Smooth muscle cell (in vitro differentiated cells): Measurements from ENCODE around the gene NPHS1. TPM values are rescaled to one million over a fixed set of nuclear protein-coding genes. Genes with fewer than 3 reads are reported as not detected.
"Not testable (repeated sequence)": the region's sequence is repeated elsewhere in the genome, so short reads cannot be mapped to it uniquely, and the experiment has no call there.

Experiments
- DNase-seq: peaks from one replicate; lab custom pipeline; 2025; ENCODE audit not compliant: unreplicated experiment; lab: John Stamatoyannopoulos, UW
- H2AFZ ChIP-seq: fragments of 200-600 bp; sonication (generic); 2 replicates; pipeline ENCODE4 v1.6.0; 2016; ENCODE audit warnings: antibody characterized with exemption, low read depth, mild to moderate bottlenecking
- H3F3A ChIP-seq: fragments of 200-600 bp; sonication (generic); 2 replicates; pipeline ENCODE4 v1.6.0; 2017; ENCODE audit warnings: antibody characterized with exemption, low read depth
- H3K27ac ChIP-seq: fragments of 200-600 bp; sonication (generic); 2 replicates; pipeline ENCODE4 v1.5.1; 2016; ENCODE audit warnings: low read depth, mild to moderate bottlenecking
- H3K27me3 ChIP-seq: fragments of 200-600 bp; sonication (generic); 2 replicates; pipeline ENCODE4 v1.6.1; 2016; ENCODE audit warnings: low read depth, mild to moderate bottlenecking
- H3K36me3 ChIP-seq: fragments of 200-600 bp; sonication (generic); 2 replicates; pipeline ENCODE4 v1.5.1; 2016; ENCODE audit warnings: low read depth
- H3K4me1 ChIP-seq: fragments of 200-600 bp; sonication (generic); 2 replicates; pipeline ENCODE4 v1.5.1; 2016; ENCODE audit warnings: low read depth
- H3K4me2 ChIP-seq: fragments of 200-600 bp; sonication (generic); 2 replicates; pipeline ENCODE4 v1.6.0; 2016; ENCODE audit warnings: mild to moderate bottlenecking
- H3K4me3 ChIP-seq: fragments of 200-600 bp; sonication (generic); 2 replicates; pipeline ENCODE4 v1.5.1; 2016; ENCODE audit warnings: mild to moderate bottlenecking
- H3K79me2 ChIP-seq: fragments of 200-600 bp; sonication (generic); 2 replicates; pipeline ENCODE4 v1.6.0; 2016; ENCODE audit warnings: low read depth, mild to moderate bottlenecking
- H3K9ac ChIP-seq: fragments of 200-600 bp; sonication (generic); 2 replicates; pipeline ENCODE4 v1.6.0; 2016; ENCODE audit warnings: low read depth
- H3K9me3 ChIP-seq: fragments of 200-600 bp; sonication (generic); replicated peaks from 2 replicates; pipeline ENCODE4 v1.5.1; 2016; ENCODE audit warnings: low read depth
- H4K20me1 ChIP-seq: fragments of 200-600 bp; sonication (generic); 2 replicates; pipeline ENCODE4 v1.6.0; 2016; ENCODE audit warnings: low read depth
- WGBS: methylation state at CpG from one replicate; pipeline ENCODE4 v1.1.7; 2016; ENCODE audit warnings: low lambda C conversion rate; 5-methylcytosine and 5-hydroxymethylcytosine counted together
- polyA plus RNA-seq: library from polyadenylated mRNA; unstranded; fragments of >200 nt; fragmentation: Nextera tagmentation; extraction: Ambion mirVana; gene quantifications from 2 replicates; pipeline ENCODE4 v1.2.1, GENCODE V29; 2016
- total RNA-seq: library from RNA; depleted of rRNA; stranded (reverse); fragments of >200 nt; gene quantifications from 2 replicates; pipeline ENCODE4 v1.2.3, GENCODE V29; 2014
- TF ChIP-seq, protein P1 (sequence below): fragments of 200-600 bp; sonication (generic); IDR thresholded peaks from 2 replicates; pipeline ENCODE4 v1.5.1; 2017; ENCODE audit warnings: borderline replicate concordance, mild to moderate bottlenecking, antibody characterized with exemption; ENCODE audit not compliant: insufficient read depth, poor library complexity, severe bottlenecking

The NPHS1 gene
- total and polyA plus RNA-seq, 2 experiments from 2014 or later: not detected

DNA sequence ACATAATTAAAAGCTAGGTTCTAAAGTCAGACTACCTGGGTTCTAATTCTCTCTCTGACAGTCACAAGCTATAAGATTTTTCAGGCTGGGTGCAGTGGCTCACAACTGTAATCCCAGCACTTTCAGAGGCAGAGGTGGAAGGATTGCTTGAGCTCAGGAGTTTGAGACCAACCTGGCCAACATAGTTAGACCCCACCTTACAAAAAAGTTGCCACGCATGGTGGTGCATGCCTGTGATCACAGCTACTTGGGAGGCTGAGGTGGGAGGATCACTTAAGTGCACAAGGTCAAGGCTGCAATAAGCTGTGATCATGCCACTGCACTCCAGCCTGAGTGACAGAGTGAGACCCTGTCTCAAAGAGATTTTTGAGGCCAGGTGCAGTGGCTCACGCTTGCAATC, 42.0 kb upstream of the NPHS1 start:
- TF ChIP-seq, protein P1, sequence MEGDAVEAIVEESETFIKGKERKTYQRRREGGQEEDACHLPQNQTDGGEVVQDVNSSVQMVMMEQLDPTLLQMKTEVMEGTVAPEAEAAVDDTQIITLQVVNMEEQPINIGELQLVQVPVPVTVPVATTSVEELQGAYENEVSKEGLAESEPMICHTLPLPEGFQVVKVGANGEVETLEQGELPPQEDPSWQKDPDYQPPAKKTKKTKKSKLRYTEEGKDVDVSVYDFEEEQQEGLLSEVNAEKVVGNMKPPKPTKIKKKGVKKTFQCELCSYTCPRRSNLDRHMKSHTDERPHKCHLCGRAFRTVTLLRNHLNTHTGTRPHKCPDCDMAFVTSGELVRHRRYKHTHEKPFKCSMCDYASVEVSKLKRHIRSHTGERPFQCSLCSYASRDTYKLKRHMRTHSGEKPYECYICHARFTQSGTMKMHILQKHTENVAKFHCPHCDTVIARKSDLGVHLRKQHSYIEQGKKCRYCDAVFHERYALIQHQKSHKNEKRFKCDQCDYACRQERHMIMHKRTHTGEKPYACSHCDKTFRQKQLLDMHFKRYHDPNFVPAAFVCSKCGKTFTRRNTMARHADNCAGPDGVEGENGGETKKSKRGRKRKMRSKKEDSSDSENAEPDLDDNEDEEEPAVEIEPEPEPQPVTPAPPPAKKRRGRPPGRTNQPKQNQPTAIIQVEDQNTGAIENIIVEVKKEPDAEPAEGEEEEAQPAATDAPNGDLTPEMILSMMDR: no peak
- H3K4me2 ChIP-seq: no peak overlapping the region
- no peaks in the 10 kb centered on the region for H4K20me1 ChIP-seq
- no peak for DNase-seq
- H3K9ac ChIP-seq: no peak overlapping the region
- 98% methylated on average over 2 of the region's 2 CpGs for WGBS
- H3K79me2 ChIP-seq: peaks cover 13% of the 10 kb centered on the region
- H2AFZ ChIP-seq: no peak overlapping the region
- H3K36me3 ChIP-seq: no peaks in the 10 kb centered on the region
- H3K4me1 ChIP-seq: peaks cover 5% of the 10 kb centered on the region
- no peaks in the 10 kb centered on the region for H3F3A ChIP-seq
- H3K4me3 ChIP-seq: no peak overlapping the region
- H3K27me3 ChIP-seq: no peaks in the 10 kb centered on the region
- H3K27ac ChIP-seq: no peak overlapping the region
- H3K9me3 ChIP-seq: no peaks in the 10 kb centered on the region

DNA sequence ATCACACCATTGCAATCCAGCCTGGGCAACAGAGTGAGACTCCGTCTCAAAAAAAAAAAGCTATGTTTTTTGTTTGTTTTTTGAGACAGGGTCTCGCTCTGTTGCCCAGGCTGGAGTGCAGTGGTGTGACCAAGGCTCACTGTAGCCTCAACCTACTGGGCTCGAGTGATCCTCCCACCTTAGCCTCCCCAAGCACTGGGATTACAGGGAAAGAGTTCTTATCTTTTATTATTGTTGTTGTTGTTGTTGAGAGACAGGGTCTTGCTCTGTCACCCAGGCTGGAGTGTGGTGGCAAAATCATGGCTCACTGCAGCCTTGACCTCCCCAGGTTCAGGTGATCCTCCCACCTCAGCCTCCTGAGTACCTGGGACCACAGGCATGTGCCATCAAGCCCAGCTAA, 39.5 kb upstream of the NPHS1 start:
- H3K4me2 ChIP-seq, H3K27me3 ChIP-seq, H3K36me3 ChIP-seq, H3F3A ChIP-seq, H3K4me3 ChIP-seq, H3K27ac ChIP-seq, H3K4me1 ChIP-seq, H3K9me3 ChIP-seq, H3K79me2 ChIP-seq, H2AFZ ChIP-seq, H4K20me1 ChIP-seq, DNase-seq, H3K9ac ChIP-seq: not testable (repeated sequence)
- WGBS: 97% methylated on average over 3 of the region's 3 CpGs

DNA sequence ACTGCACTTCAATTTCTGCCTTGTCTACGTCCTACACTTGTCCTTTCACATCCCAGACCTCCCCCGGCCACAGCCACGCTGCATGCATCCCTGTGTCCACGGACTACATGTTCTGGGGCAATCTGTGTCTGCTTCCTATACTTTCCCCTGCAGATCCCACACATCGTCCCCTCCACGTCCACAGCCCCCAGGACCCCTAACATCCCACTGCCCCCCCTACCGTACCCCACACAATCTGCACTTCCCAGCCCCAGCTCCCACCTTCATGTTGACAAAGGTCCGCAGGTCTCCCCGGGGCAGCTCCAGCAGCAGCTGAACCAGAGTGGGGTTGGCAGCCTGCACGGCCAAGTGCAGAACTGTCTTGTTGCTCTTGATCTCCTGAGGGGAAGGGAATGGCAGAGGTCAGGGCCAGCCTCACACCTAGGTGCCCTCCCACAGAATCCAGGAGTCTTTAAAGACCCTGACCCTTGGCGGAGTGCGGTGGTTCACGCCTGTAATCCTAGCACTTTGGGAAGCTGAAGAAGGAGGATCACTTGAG, 37.9 kb upstream of the NPHS1 start:
- Histone ChIP-seq H3K4me3 (no peak overlapping the region), H4K20me1 (no peaks in the 10 kb centered on the region), H3K9me3 (no peaks in the 10 kb centered on the region), H3K79me2 (no peaks in the 10 kb centered on the region), H3F3A (no peaks in the 10 kb centered on the region), H2AFZ (no peak overlapping the region), H3K36me3 (no peaks in the 10 kb centered on the region), H3K27ac (no peak overlapping the region), H3K27me3 (no peaks in the 10 kb centered on the region), H3K4me1 (no peaks in the 10 kb centered on the region), H3K4me2 (no peak overlapping the region), H3K9ac (no peak overlapping the region)
- no peak for DNase-seq
- 96% methylated on average over 10 of the region's 13 CpGs for WGBS
- TF ChIP-seq, protein P1: no peak

DNA sequence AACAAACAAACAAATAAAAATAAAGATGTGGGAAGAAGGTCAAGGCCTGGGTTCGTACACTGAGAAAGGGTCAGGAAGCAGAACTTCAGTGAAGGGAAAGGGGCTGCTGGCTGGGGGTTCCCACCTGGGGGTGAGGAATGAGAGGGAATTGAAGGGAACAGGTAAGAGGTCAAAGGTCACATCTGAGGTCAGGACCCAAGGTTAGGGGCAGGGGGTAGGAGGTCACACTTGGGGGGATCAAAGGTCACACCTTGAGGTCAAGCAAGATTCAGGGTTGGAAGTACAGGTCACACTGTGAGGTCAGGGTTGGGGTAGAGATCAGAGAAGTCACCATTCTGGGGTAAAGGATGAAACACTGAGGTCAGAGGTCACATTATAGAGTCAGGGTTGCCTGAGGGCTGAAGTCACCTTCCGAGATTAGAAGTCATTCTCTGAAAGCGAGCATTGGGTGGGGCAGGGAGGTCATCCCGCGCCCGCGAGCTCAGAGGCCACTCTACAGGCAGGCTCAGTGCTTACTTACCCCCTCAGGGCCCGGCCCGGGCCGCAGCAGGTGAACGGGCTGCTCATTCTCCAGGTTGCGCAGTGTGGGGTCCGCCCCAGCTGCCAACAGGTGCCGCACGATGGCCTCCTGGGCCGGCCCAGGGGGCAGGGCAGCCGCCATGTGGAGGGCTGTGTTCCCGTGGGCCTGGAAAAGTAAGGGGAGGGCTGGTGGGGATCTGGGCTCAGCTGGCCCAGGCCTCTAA, 37.2 kb upstream of the NPHS1 start:
- H3K79me2 ChIP-seq: no peaks in the 10 kb centered on the region
- 97% methylated on average over 18 of the region's 18 CpGs for WGBS
- no peaks in the 10 kb centered on the region for H3K9me3 ChIP-seq
- H4K20me1 ChIP-seq: no peaks in the 10 kb centered on the region
- H3K9ac ChIP-seq: no peak overlapping the region
- TF ChIP-seq, protein P1: no peak
- no peaks in the 10 kb centered on the region for H3K36me3 ChIP-seq
- no peak overlapping the region for H2AFZ ChIP-seq
- no peaks in the 10 kb centered on the region for H3F3A ChIP-seq
- no peaks in the 10 kb centered on the region for H3K27me3 ChIP-seq
- H3K4me1 ChIP-seq: no peaks in the 10 kb centered on the region
- no peak overlapping the region for H3K4me2 ChIP-seq
- no peak overlapping the region for H3K4me3 ChIP-seq
- DNase-seq: no peak
- H3K27ac ChIP-seq: no peak overlapping the region
